ENCODE results near the gene PPARG.
"Not testable (repeated sequence)": the region's sequence is repeated elsewhere in the genome, so short reads cannot be mapped to it uniquely, and the experiment has no call there.

Gene PPARG

GRCh38 chr3:12469222-12469621 is 180.4 kb downstream of the PPARG start:
- H3K14ac ChIP-seq (ENCODE audit: low read length in 2 of 2): not testable (repeated sequence)

GRCh38 chr3:12470111-12470510 is 181.2 kb downstream of the PPARG start:
- H2AK5ac ChIP-seq (ENCODE audit: low read length, severe bottlenecking): peak overlapping the region; percentile 40
- H2BK15ac ChIP-seq (ENCODE audit: low read depth, poor library complexity, severe bottlenecking): no peak overlapping the region
- no peak overlapping the region for H4K8ac ChIP-seq (ENCODE audit: low read length)
- H2BK120ac ChIP-seq (ENCODE audit: low read depth, low read length): no peak overlapping the region
- H3K14ac ChIP-seq (ENCODE audit: low read length in 2 of 2): no peak overlapping the region
- H2BK5ac ChIP-seq (ENCODE audit: low read depth, low read length, poor library complexity, severe bottlenecking): no peak overlapping the region
- no peak overlapping the region for H3K18ac ChIP-seq (ENCODE audit: low read depth in 1 of 2, low read length in 2 of 2)
- WGBS: 86% methylated on average over 4 of the region's 5 CpGs
- H2BK12ac ChIP-seq (ENCODE audit: low read length in 2 of 2): no peak overlapping the region
- no peak for DNase-seq
- H3K27ac ChIP-seq (ENCODE audit: low read length, poor library complexity, severe bottlenecking): peak overlapping the region; percentile 34
- H3K23ac ChIP-seq (ENCODE audit: low read length in 2 of 2): no peak overlapping the region
- no peaks in the 10 kb centered on the region for H3K27me3 ChIP-seq (ENCODE audit: control insufficient read depth in 1 of 2, insufficient read depth in 1 of 2, low read length in 2 of 2)
- no peak overlapping the region for H3K4me2 ChIP-seq (ENCODE audit: low read length, poor library complexity, severe bottlenecking)
- H3K9me3 ChIP-seq (ENCODE audit: control insufficient read depth, low read length): no peaks in the 10 kb centered on the region
- H3K4me3 ChIP-seq (ENCODE audit: insufficient read depth in 1 of 2, low read depth in 1 of 2, low read length in 2 of 2): no peak overlapping the region
- no peak overlapping the region for H4K91ac ChIP-seq (ENCODE audit: low read length)
- no peak overlapping the region for H3K4ac ChIP-seq (ENCODE audit: low read depth in 1 of 2, low read length in 2 of 2)
- no peak overlapping the region for H2AFZ ChIP-seq (ENCODE audit: low read depth, low read length)
- no peaks in the 10 kb centered on the region for H3K36me3 ChIP-seq (ENCODE audit: control insufficient read depth in 1 of 2, insufficient read depth in 2 of 2, low read depth in 1 of 2, low read length in 2 of 2)
- no peaks in the 10 kb centered on the region for H3K79me1 ChIP-seq (replicated peaks; ENCODE audit: low read length, poor library complexity, severe bottlenecking)
- peaks cover 22% of the 10 kb centered on the region for H3K4me1 ChIP-seq (ENCODE audit: control insufficient read depth, insufficient read depth, low read depth, low read length)
- H3K9ac ChIP-seq (ENCODE audit: low read length): no peak overlapping the region

More at GRCh38 chr3:12469222-12469621, 180.4 kb downstream of the PPARG start:
- not testable (repeated sequence) for H3K4ac ChIP-seq (ENCODE audit: low read depth in 1 of 2, low read length in 2 of 2); H3K79me1 ChIP-seq (replicated peaks; ENCODE audit: low read length, poor library complexity, severe bottlenecking); H2AFZ ChIP-seq (ENCODE audit: low read depth, low read length); H3K23ac ChIP-seq (ENCODE audit: low read length in 2 of 2); H3K36me3 ChIP-seq (ENCODE audit: control insufficient read depth in 1 of 2, insufficient read depth in 2 of 2, low read depth in 1 of 2, low read length in 2 of 2); H3K27ac ChIP-seq (ENCODE audit: low read length, poor library complexity, severe bottlenecking); H3K9ac ChIP-seq (ENCODE audit: low read length); H3K9me3 ChIP-seq (ENCODE audit: control insufficient read depth, low read length); H3K18ac ChIP-seq (ENCODE audit: low read depth in 1 of 2, low read length in 2 of 2); H2BK5ac ChIP-seq (ENCODE audit: low read depth, low read length, poor library complexity, severe bottlenecking); H4K91ac ChIP-seq (ENCODE audit: low read length); H2BK15ac ChIP-seq (ENCODE audit: low read depth, poor library complexity, severe bottlenecking); H3K27me3 ChIP-seq (ENCODE audit: control insufficient read depth in 1 of 2, insufficient read depth in 1 of 2, low read length in 2 of 2); DNase-seq; H2BK120ac ChIP-seq (ENCODE audit: low read depth, low read length); H4K8ac ChIP-seq (ENCODE audit: low read length); H2BK12ac ChIP-seq (ENCODE audit: low read length in 2 of 2); H3K4me2 ChIP-seq (ENCODE audit: low read length, poor library complexity, severe bottlenecking); H3K4me3 ChIP-seq (ENCODE audit: insufficient read depth in 1 of 2, low read depth in 1 of 2, low read length in 2 of 2)
- Histone ChIP-seq H3K4me1 (ENCODE audit: control insufficient read depth, insufficient read depth, low read depth, low read length) (peaks cover 22% of the 10 kb centered on the region), H2AK5ac (ENCODE audit: low read length, severe bottlenecking) (peak overlapping the region; percentile 10)
- 67% methylated on average over 7 of the region's 7 CpGs for WGBS

- Histone ChIP-seq H3K27me3 (ENCODE audit: control insufficient read depth in 1 of 2, insufficient read depth in 1 of 2, low read length in 2 of 2) (no peaks in the 10 kb centered on the region), H2BK12ac (ENCODE audit: low read length in 2 of 2) (no peak overlapping the region), H2AFZ (ENCODE audit: low read depth, low read length) (no peak overlapping the region), H3K4me3 (ENCODE audit: insufficient read depth in 1 of 2, low read depth in 1 of 2, low read length in 2 of 2) (no peak overlapping the region), H3K36me3 (ENCODE audit: control insufficient read depth in 1 of 2, insufficient read depth in 2 of 2, low read depth in 1 of 2, low read length in 2 of 2) (no peaks in the 10 kb centered on the region), H3K4ac (ENCODE audit: low read depth in 1 of 2, low read length in 2 of 2) (no peak overlapping the region), H3K79me1 (replicated peaks; ENCODE audit: low read length, poor library complexity, severe bottlenecking) (no peaks in the 10 kb centered on the region), H3K4me2 (ENCODE audit: low read length, poor library complexity, severe bottlenecking) (no peak overlapping the region), H3K9ac (ENCODE audit: low read length) (no peak overlapping the region), H3K23ac (ENCODE audit: low read length in 2 of 2) (no peak overlapping the region), H2BK120ac (ENCODE audit: low read depth, low read length) (no peak overlapping the region), H3K4me1 (ENCODE audit: control insufficient read depth, insufficient read depth, low read depth, low read length) (peaks cover 22% of the 10 kb centered on the region), H2BK5ac (ENCODE audit: low read depth, low read length, poor library complexity, severe bottlenecking) (no peak overlapping the region), H3K14ac (ENCODE audit: low read length in 2 of 2) (no peak overlapping the region), H4K91ac (ENCODE audit: low read length) (no peak overlapping the region), H3K9me3 (ENCODE audit: control insufficient read depth, low read length) (no peaks in the 10 kb centered on the region), H3K18ac (ENCODE audit: low read depth in 1 of 2, low read length in 2 of 2) (no peak overlapping the region), H4K8ac (ENCODE audit: low read length) (no peak overlapping the region), H2AK5ac (ENCODE audit: low read length, severe bottlenecking) (peak overlapping the region; percentile 47), H2BK15ac (ENCODE audit: low read depth, poor library complexity, severe bottlenecking) (no peak overlapping the region), H3K27ac (ENCODE audit: low read length, poor library complexity, severe bottlenecking) (no peak overlapping the region)
- 96% methylated on average over 3 of the region's 3 CpGs for WGBS
- DNase-seq: no peak
Observed at GRCh38 chr3:12470680-12471079, 181.8 kb downstream of the PPARG start.

GRCh38 chr3:12471241-12471640 is 182.4 kb downstream of the PPARG start:
- Histone ChIP-seq H3K27ac (ENCODE audit: low read length, poor library complexity, severe bottlenecking) (no peak overlapping the region), H2BK120ac (ENCODE audit: low read depth, low read length) (no peak overlapping the region), H3K23ac (ENCODE audit: low read length in 2 of 2) (no peak overlapping the region), H4K8ac (ENCODE audit: low read length) (no peak overlapping the region), H2AFZ (ENCODE audit: low read depth, low read length) (no peak overlapping the region), H3K4me3 (ENCODE audit: insufficient read depth in 1 of 2, low read depth in 1 of 2, low read length in 2 of 2) (no peak overlapping the region), H3K9ac (ENCODE audit: low read length) (no peak overlapping the region), H3K9me3 (ENCODE audit: control insufficient read depth, low read length) (no peaks in the 10 kb centered on the region), H3K36me3 (ENCODE audit: control insufficient read depth in 1 of 2, insufficient read depth in 2 of 2, low read depth in 1 of 2, low read length in 2 of 2) (no peaks in the 10 kb centered on the region), H3K27me3 (ENCODE audit: control insufficient read depth in 1 of 2, insufficient read depth in 1 of 2, low read length in 2 of 2) (no peaks in the 10 kb centered on the region), H2BK12ac (ENCODE audit: low read length in 2 of 2) (no peak overlapping the region), H3K14ac (ENCODE audit: low read length in 2 of 2) (no peak overlapping the region), H3K18ac (ENCODE audit: low read depth in 1 of 2, low read length in 2 of 2) (no peak overlapping the region), H2AK5ac (ENCODE audit: low read length, severe bottlenecking) (no peak overlapping the region), H3K4me1 (ENCODE audit: control insufficient read depth, insufficient read depth, low read depth, low read length) (peaks cover 20% of the 10 kb centered on the region), H4K91ac (ENCODE audit: low read length) (no peak overlapping the region), H3K4me2 (ENCODE audit: low read length, poor library complexity, severe bottlenecking) (no peak overlapping the region), H2BK5ac (ENCODE audit: low read depth, low read length, poor library complexity, severe bottlenecking) (no peak overlapping the region), H3K4ac (ENCODE audit: low read depth in 1 of 2, low read length in 2 of 2) (no peak overlapping the region), H3K79me1 (replicated peaks; ENCODE audit: low read length, poor library complexity, severe bottlenecking) (no peaks in the 10 kb centered on the region), H2BK15ac (ENCODE audit: low read depth, poor library complexity, severe bottlenecking) (no peak overlapping the region)
- 62% methylated on average over 11 of the region's 11 CpGs for WGBS
- no peak for DNase-seq

Measured in mesenchymal stem cell (in vitro differentiated cells and primary cell).